PFSK-1 (cell line): ENCODE results near the gene NPM3.

Source experiments
- FOXP2 ChIP-seq: optimal IDR thresholded peaks from 2 replicates; pipeline ENCODE3; 2011; ENCODE audit warnings: borderline replicate concordance, control low read depth, inconsistent platforms; ENCODE audit not compliant: insufficient read depth; ENCODE audit errors: extremely low read length, extremely low read depth
- POLR2AphosphoS5 ChIP-seq: IDR thresholded peaks from 2 replicates; pipeline ENCODE4 v1.6.1; 2012; ENCODE audit warnings: low read depth, mild to moderate bottlenecking, control low read depth, low read length, moderate library complexity
- REST ChIP-seq, 2 experiments: IDR thresholded peaks; 2 replicates each; pipeline versions ENCODE4 v1.6.1 to v1.8.0; 2011 to 2012; ENCODE audit warnings: low read depth in 2 of 2, low read length in 2 of 2, control low read depth in 1 of 2, inconsistent platforms in 1 of 2, mild to moderate bottlenecking in 1 of 2, moderate library complexity in 1 of 2; ENCODE audit not compliant: insufficient read depth in 1 of 2
- SIN3A ChIP-seq: IDR thresholded peaks from 2 replicates; pipeline ENCODE4 v1.6.1; 2012; ENCODE audit warnings: mild to moderate bottlenecking, low read length, moderate library complexity, borderline replicate concordance; ENCODE audit not compliant: insufficient read depth
- TAF1 ChIP-seq: IDR thresholded peaks from 2 replicates; pipeline ENCODE4 v1.6.1; 2012; ENCODE audit warnings: low read length, control low read depth, borderline replicate concordance; ENCODE audit not compliant: insufficient read depth

NPM3 gene

GRCh38 chr10:101818872-101819633 lies 35.8 kb upstream of the NPM3 start:
- no peak for TF ChIP-seq REST (IDR thresholded peaks at IDR 0.05; ENCODE audit: insufficient read depth in 1 of 2, low read depth in 2 of 2, low read length in 2 of 2)
- no peak for TF ChIP-seq TAF1
- no peak for TF ChIP-seq SIN3A
- TF ChIP-seq FOXP2: no peak
- 0 out of 2 replicates have a peak, but pooled peaks have one; percentile 5 for TF ChIP-seq POLR2AphosphoS5

GRCh38 chr10:101818119-101818871 lies 35.0 kb upstream of the NPM3 start, which contains the start of gene OGA:
OGA (minus strand) TSS chr10:101818444; CDS start chr10:101818022, 422 bp downstream.
- TF ChIP-seq FOXP2: peak; percentile 94
- peak; percentile 89 for TF ChIP-seq POLR2AphosphoS5
- peak; percentile 99 for TF ChIP-seq TAF1
- peak; percentile 31 to 39; a peak in 2 of 4 replicates for TF ChIP-seq REST (IDR thresholded peaks at IDR 0.05; ENCODE audit: insufficient read depth in 1 of 2, low read depth in 2 of 2, low read length in 2 of 2)
- no peak for TF ChIP-seq SIN3A

GRCh38 chr10:101817337-101818118 lies 34.3 kb upstream of the NPM3 start:
- TF ChIP-seq POLR2AphosphoS5 (peak; percentile 25; the same call in 1 of the 2 replicates), TAF1 (0 out of 2 replicates have a peak, but pooled peaks have one; percentile 27), SIN3A (peak; percentile 48; the same call in 1 of the 2 replicates), REST (IDR thresholded peaks at IDR 0.05; ENCODE audit: insufficient read depth in 1 of 2, low read depth in 2 of 2, low read length in 2 of 2) (no peak), FOXP2 (no peak)

DNA sequence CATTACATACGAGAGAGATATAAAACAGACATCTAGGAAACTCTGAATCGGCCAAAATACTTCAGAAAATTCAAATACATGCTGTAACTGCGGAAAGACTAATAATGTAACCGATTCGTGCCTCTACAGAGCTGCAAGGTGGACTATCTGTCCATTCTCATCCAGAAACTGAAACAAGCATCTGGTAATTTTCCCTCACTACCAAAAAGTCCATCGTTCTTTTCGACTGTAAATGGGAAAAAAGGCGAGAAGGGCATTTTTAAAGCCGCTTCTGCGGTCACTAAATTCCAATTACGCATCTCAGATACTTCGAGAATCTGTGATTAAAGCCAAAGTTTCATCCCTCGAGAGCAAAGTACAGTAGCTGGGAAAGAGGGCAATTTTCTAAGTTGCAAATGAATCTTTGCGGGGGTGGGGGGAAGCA lies 33.7 kb upstream of the NPM3 start:
- TF ChIP-seq FOXP2 (no peak), SIN3A (no peak)

DNA sequence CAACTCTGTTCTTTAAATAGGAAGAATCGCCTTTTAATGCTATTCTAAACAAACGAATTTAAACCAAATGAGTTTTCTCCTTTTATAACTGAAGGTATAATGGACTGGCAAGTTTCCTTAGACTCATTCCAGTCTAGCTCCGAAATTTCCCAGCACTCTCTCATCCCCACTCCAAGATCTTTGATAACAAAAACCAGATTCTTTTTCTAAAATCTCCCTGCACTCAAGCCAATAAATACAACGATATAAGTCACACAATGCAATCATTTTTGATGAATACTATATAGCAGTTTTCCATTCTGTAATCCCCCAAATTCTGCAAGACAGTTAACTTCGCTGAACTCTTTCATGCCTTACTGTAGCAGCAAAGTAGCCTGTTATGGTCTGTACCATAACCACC lies 33.1 kb upstream of the NPM3 start:
- no peak for TF ChIP-seq FOXP2
- no peak for TF ChIP-seq POLR2AphosphoS5
- no peak for TF ChIP-seq TAF1
- no peak for TF ChIP-seq REST (IDR thresholded peaks at IDR 0.05; ENCODE audit: insufficient read depth in 1 of 2, low read depth in 2 of 2, low read length in 2 of 2)
- no peak for TF ChIP-seq SIN3A
